ENCODE results near the gene LRRC32. TPM values are rescaled to one million over a fixed set of nuclear protein-coding genes. Genes with fewer than 3 reads are reported as not detected.

LRRC32 gene
- total and polyA plus RNA-seq, 9 of the 15 experiments (the other 6 are each of a cell fraction or from before 2014, with no cell fraction given): 0.10 to 0.50 (median 0.19) TPM; not detected in 5

- no peak for TF ChIP-seq ZNF12 (CRISPR knock-in tag; IDR thresholded peaks at IDR 0.05)
- TF ChIP-seq POLR3G (IDR thresholded peaks at IDR 0.05; ENCODE audit: extremely low read depth, insufficient read length, insufficient replicate concordance): no peak
- no peak for TF ChIP-seq NKRF (IDR thresholded peaks at IDR 0.05; ENCODE audit: borderline replicate concordance)
- TF ChIP-seq NELFE (IDR thresholded peaks at IDR 0.05; ENCODE audit: insufficient read depth, insufficient read length): no peak
- TF ChIP-seq HOXB6 (CRISPR knock-in tag; IDR thresholded peaks at IDR 0.05; ENCODE audit: borderline replicate concordance): no peak
- no peak for TF ChIP-seq POLR2A (conservative IDR thresholded peaks at IDR 0.05)
- TF ChIP-seq GTF3C2 (IDR thresholded peaks at IDR 0.05; ENCODE audit: borderline replicate concordance, extremely low read depth, insufficient read length): peak; percentile 54
- TF ChIP-seq CREB5 (CRISPR knock-in tag; IDR thresholded peaks at IDR 0.05): no peak
- TF ChIP-seq RBBP5 (IDR thresholded peaks at IDR 0.05; ENCODE audit: borderline replicate concordance, insufficient read depth, low read length, poor library complexity, severe bottlenecking): no peak
- TF ChIP-seq SMARCC2 (IDR thresholded peaks at IDR 0.05; ENCODE audit: low read depth): peak; percentile 98
- TF ChIP-seq, protein P1, sequence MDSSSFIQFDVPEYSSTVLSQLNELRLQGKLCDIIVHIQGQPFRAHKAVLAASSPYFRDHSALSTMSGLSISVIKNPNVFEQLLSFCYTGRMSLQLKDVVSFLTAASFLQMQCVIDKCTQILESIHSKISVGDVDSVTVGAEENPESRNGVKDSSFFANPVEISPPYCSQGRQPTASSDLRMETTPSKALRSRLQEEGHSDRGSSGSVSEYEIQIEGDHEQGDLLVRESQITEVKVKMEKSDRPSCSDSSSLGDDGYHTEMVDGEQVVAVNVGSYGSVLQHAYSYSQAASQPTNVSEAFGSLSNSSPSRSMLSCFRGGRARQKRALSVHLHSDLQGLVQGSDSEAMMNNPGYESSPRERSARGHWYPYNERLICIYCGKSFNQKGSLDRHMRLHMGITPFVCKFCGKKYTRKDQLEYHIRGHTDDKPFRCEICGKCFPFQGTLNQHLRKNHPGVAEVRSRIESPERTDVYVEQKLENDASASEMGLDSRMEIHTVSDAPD (CRISPR knock-in tag; IDR thresholded peaks at IDR 0.05): no peak
- TF ChIP-seq ZNF655 (CRISPR knock-in tag; IDR thresholded peaks at IDR 0.05): no peak
- TF ChIP-seq SETDB1 (IDR thresholded peaks at IDR 0.05; ENCODE audit: low read length): no peak
- peak; percentile 92 to 96 for TF ChIP-seq FOXK2 (conservative IDR thresholded peaks at IDR 0.05 in 1 of 2, IDR thresholded peaks at IDR 0.05 in 1 of 2; ENCODE audit: low read depth in 2 of 2)
- 0 out of 2 replicates have a peak, but pooled peaks have one; percentile 36 for TF ChIP-seq ARID3A (IDR thresholded peaks at IDR 0.05; ENCODE audit: borderline replicate concordance, low read depth, low read length)
Observed at GRCh38 chr11:76702336-76703128, 32.0 kb upstream of the LRRC32 start (continued).
